ENCODE measurements around the gene YIF1A. TPM values are rescaled to one million over a fixed set of nuclear protein-coding genes. Genes with fewer than 3 reads are reported as not detected.

The YIF1A gene
- total RNA-seq, 1 experiment from 2014 or later: 54.7 TPM

- TF ChIP-seq, protein P1, sequence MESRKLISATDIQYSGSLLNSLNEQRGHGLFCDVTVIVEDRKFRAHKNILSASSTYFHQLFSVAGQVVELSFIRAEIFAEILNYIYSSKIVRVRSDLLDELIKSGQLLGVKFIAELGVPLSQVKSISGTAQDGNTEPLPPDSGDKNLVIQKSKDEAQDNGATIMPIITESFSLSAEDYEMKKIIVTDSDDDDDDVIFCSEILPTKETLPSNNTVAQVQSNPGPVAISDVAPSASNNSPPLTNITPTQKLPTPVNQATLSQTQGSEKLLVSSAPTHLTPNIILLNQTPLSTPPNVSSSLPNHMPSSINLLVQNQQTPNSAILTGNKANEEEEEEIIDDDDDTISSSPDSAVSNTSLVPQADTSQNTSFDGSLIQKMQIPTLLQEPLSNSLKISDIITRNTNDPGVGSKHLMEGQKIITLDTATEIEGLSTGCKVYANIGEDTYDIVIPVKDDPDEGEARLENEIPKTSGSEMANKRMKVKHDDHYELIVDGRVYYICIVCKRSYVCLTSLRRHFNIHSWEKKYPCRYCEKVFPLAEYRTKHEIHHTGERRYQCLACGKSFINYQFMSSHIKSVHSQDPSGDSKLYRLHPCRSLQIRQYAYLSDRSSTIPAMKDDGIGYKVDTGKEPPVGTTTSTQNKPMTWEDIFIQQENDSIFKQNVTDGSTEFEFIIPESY (IDR thresholded peaks at IDR 0.05; ENCODE audit: extremely low read depth, insufficient replicate concordance, low read length): no peak
These were observed 20.5 kb upstream of the YIF1A start (continued) for GRCh38 chr11:66309475-66309874.

- Histone ChIP-seq H3K9me3 (ENCODE audit: control insufficient read depth in 1 of 2, insufficient read depth in 1 of 2, low read depth in 1 of 2, low read length in 2 of 2) (no peaks in the 10 kb centered on the region), H3K27me3 (ENCODE audit: insufficient read depth, low read length) (no peaks in the 10 kb centered on the region), H3K36me3 (ENCODE audit: control insufficient read depth in 1 of 2, insufficient read depth in 2 of 2, low read length in 2 of 2) (no peaks in the 10 kb centered on the region), H3K4me2 (ENCODE audit: low read length) (no peak overlapping the region), H3K9me2 (ENCODE audit: insufficient read depth) (no peaks in the 10 kb centered on the region), H3K4me3 (replicated peaks in 1 of 2; ENCODE audit: low read depth in 1 of 2, low read length in 2 of 2) (no peak overlapping the region), H2AFZ (ENCODE audit: low read depth, low read length, poor library complexity, severe bottlenecking) (no peak overlapping the region), H4K20me1 (ENCODE audit: insufficient read depth) (no peaks in the 10 kb centered on the region), H3K9ac (ENCODE audit: low read length) (no peak overlapping the region), H3K4me1 (ENCODE audit: control insufficient read depth in 1 of 2, insufficient read depth in 2 of 2, low read length in 2 of 2) (no peaks in the 10 kb centered on the region), H3K27ac (ENCODE audit: low read depth, low read length) (no peak overlapping the region), H3K79me2 (ENCODE audit: insufficient read depth, low read length) (no peaks in the 10 kb centered on the region)
- intact Hi-C loops (cut with micrococcal nuclease): no loop called here
- ATAC-seq (no peak), DNase-seq (ENCODE audit: low read depth, low spot score) (no peak)
- POLR2A ChIA-PET: interaction anchor here (1.5 kb wide), 1 partner anchor 9 kb away, joined by 4 read pairs; no protein-coding TSS in a partner anchor
- BruUV-seq (replicated peaks): no TSS peak
- TF ChIP-seq EZH2 (IDR thresholded peaks at IDR 0.05) (no peak), CEBPB (IDR thresholded peaks at IDR 0.05; ENCODE audit: low read depth) (no peak), POLR2AphosphoS5 (IDR thresholded peaks at IDR 0.05; ENCODE audit: low read depth, low read length) (no peak), EGR1 (IDR thresholded peaks at IDR 0.05; ENCODE audit: low read depth) (no peak), MAX (IDR thresholded peaks at IDR 0.05) (no peak)
- TF ChIP-seq, protein P1 (IDR thresholded peaks at IDR 0.05; ENCODE audit: extremely low read depth, insufficient replicate concordance, low read length): no peak
- RAD21 ChIA-PET (ENCODE audit: low non-redundant PET in 1 of 2, low total read pairs in 2 of 2, uncharacterized antibody in 2 of 2, unreplicated experiment in 2 of 2): no interaction called here
- CTCF ChIA-PET: interaction anchor here (1.6 kb wide), 1 partner anchor 9 kb away, joined by 5 read pairs; no protein-coding TSS in a partner anchor
These were observed 13.7 kb upstream of the YIF1A start for GRCh38 chr11:66302656-66303055.

Data from HCT116 (cell line).